H9 (cell line): ENCODE results near the gene GHRHR. TPM values are rescaled to one million over a fixed set of nuclear protein-coding genes. Genes with fewer than 3 reads are reported as not detected.

ENCODE experiments used
- DNase-seq: peaks from one replicate; pipeline ENCODE4 v3.0.0-alpha.2; 2017
- H2AFZ ChIP-seq: one replicate; pipeline ENCODE4 v1.6.1; 2013; ENCODE audit warnings: mild to moderate bottlenecking, low read length, control low read depth, moderate library complexity
- H2AK5ac ChIP-seq: 2 replicates; pipeline ENCODE4 v1.6.1; 2013; ENCODE audit warnings: low read length, control low read depth, mixed read lengths; ENCODE audit not compliant: insufficient read length
- H2BK120ac ChIP-seq: one replicate; pipeline ENCODE4 v1.6.1; 2013; ENCODE audit warnings: low read depth, mild to moderate bottlenecking, low read length, control low read depth, inconsistent platforms; ENCODE audit not compliant: poor library complexity, severe bottlenecking
- H2BK12ac ChIP-seq: 2 replicates; pipeline ENCODE4 v1.6.1; 2013; ENCODE audit warnings: low read length, control low read depth, mixed read lengths, low read depth; ENCODE audit not compliant: insufficient read length
- H2BK15ac ChIP-seq: 2 replicates; pipeline ENCODE4 v1.6.1; 2013; ENCODE audit warnings: low read depth, low read length, control low read depth
- H2BK20ac ChIP-seq: one replicate; pipeline ENCODE4 v1.6.1; 2013; ENCODE audit warnings: low read depth, mild to moderate bottlenecking, low read length, control low read depth, inconsistent platforms; ENCODE audit not compliant: poor library complexity, severe bottlenecking
- H2BK5ac ChIP-seq: 2 replicates; pipeline ENCODE4 v1.6.1; 2013; ENCODE audit warnings: low read length, control low read depth, mixed read lengths; ENCODE audit not compliant: insufficient read length
- H3K14ac ChIP-seq: 2 replicates; pipeline ENCODE4 v1.6.1; 2013; ENCODE audit warnings: low read length, control low read depth; ENCODE audit not compliant: insufficient read depth
- H3K18ac ChIP-seq: 2 replicates; pipeline ENCODE4 v1.6.1; 2013; ENCODE audit warnings: low read depth, mild to moderate bottlenecking, mixed read lengths, low read length, control low read depth; ENCODE audit not compliant: insufficient read length
- H3K23ac ChIP-seq: 2 replicates; pipeline ENCODE4 v1.6.1; 2013; ENCODE audit warnings: low read length, control low read depth, mixed read lengths, low read depth; ENCODE audit not compliant: insufficient read length
- H3K23me2 ChIP-seq: 2 replicates; pipeline ENCODE4 v1.6.1; 2013; ENCODE audit warnings: low read depth, mild to moderate bottlenecking, mixed read lengths, low read length, control low read depth; ENCODE audit not compliant: insufficient read length, poor library complexity, severe bottlenecking
- H3K27ac ChIP-seq: 2 replicates; pipeline ENCODE4 v1.5.1; 2013; ENCODE audit warnings: low read length, control low read depth, mixed read lengths, low read depth; ENCODE audit not compliant: insufficient read length
- H3K27me3 ChIP-seq: 2 replicates; pipeline ENCODE4 v1.6.1; 2013; ENCODE audit warnings: low read length, control low read depth, inconsistent platforms; ENCODE audit not compliant: insufficient read depth
- H3K4ac ChIP-seq: 2 replicates; pipeline ENCODE4 v1.6.1; 2013; ENCODE audit warnings: low read depth, mild to moderate bottlenecking, control low read depth, inconsistent platforms, low read length, moderate library complexity
- H3K4me1 ChIP-seq: 2 replicates; pipeline ENCODE4 v1.6.1; 2013; ENCODE audit warnings: low read length, control low read depth, inconsistent platforms; ENCODE audit not compliant: insufficient read depth
- H3K4me2 ChIP-seq: 2 replicates; pipeline ENCODE4 v1.6.1; 2013; ENCODE audit warnings: low read length, control low read depth, mixed read lengths; ENCODE audit not compliant: insufficient read length, insufficient read depth
- H3K56ac ChIP-seq: 2 replicates; pipeline ENCODE4 v1.6.1; 2013; ENCODE audit warnings: low read depth, mild to moderate bottlenecking, mixed read lengths, low read length, control low read depth; ENCODE audit not compliant: insufficient read length
- H3K79me1 ChIP-seq: 2 replicates; pipeline ENCODE4 v1.6.1; 2013; ENCODE audit warnings: low read depth, mild to moderate bottlenecking, moderate library complexity, low read length, control low read depth, inconsistent platforms; ENCODE audit not compliant: insufficient read depth, poor library complexity, severe bottlenecking
- H3K79me2 ChIP-seq: 2 replicates; pipeline ENCODE4 v1.6.1; 2013; ENCODE audit warnings: low read length, control low read depth, inconsistent platforms; ENCODE audit not compliant: insufficient read depth
- H3K9ac ChIP-seq: 2 replicates; pipeline ENCODE4 v1.6.1; 2013; ENCODE audit warnings: low read length, control low read depth, mixed read lengths; ENCODE audit not compliant: insufficient read length; ENCODE audit errors: extremely low read depth
- H3K9me3 ChIP-seq: one replicate; pipeline ENCODE4 v1.6.1; 2013; ENCODE audit warnings: low read depth, low read length, inconsistent platforms; ENCODE audit not compliant: control insufficient read depth
- H3T11ph ChIP-seq: one replicate; pipeline ENCODE4 v1.6.1; 2013; ENCODE audit warnings: mild to moderate bottlenecking, low read length, control low read depth, inconsistent platforms
- H4K20me1 ChIP-seq: one replicate; pipeline ENCODE4 v1.6.1; 2013; ENCODE audit not compliant: control insufficient read depth, insufficient read length, insufficient read depth
- H4K5ac ChIP-seq: 2 replicates; pipeline ENCODE4 v1.6.1; 2013; ENCODE audit warnings: low read depth, mild to moderate bottlenecking, mixed read lengths, low read length, control low read depth; ENCODE audit not compliant: insufficient read length
- H4K8ac ChIP-seq: replicated peaks from 2 replicates; pipeline ENCODE4 v1.6.1; 2013; ENCODE audit warnings: low read length, control low read depth, mixed read lengths, low read depth; ENCODE audit not compliant: insufficient read length
- H4K91ac ChIP-seq: 2 replicates; pipeline ENCODE4 v1.6.1; 2013; ENCODE audit warnings: low read depth, mild to moderate bottlenecking, moderate library complexity, mixed read lengths, low read length, control low read depth; ENCODE audit not compliant: insufficient read length
- H3K27ac Mint-ChIP-seq, 3 experiments: 2 replicates in 2 of 3; 3 replicates in 1 of 3; pipeline ENCODE4 v1.8.0; 2020 to 2021; ENCODE audit warnings: mixed read lengths in 3 of 3, mild to moderate bottlenecking in 1 of 3, moderate library complexity in 1 of 3
- H3K27me3 Mint-ChIP-seq: 2 replicates; pipeline ENCODE4 v1.8.0; 2021; ENCODE audit warnings: low read depth, mild to moderate bottlenecking, moderate library complexity, mixed read lengths
- H3K36me3 Mint-ChIP-seq, 3 experiments: 2 replicates in 2 of 3; 3 replicates in 1 of 3; pipeline ENCODE4 v1.8.0; 2020 to 2021; ENCODE audit warnings: low read depth in 3 of 3, mixed read lengths in 3 of 3; ENCODE audit not compliant: insufficient read depth in 1 of 3
- H3K4me1 Mint-ChIP-seq, 2 experiments: 2 replicates each; pipeline ENCODE4 v1.8.0; 2020; ENCODE audit warnings: mixed read lengths in 2 of 2
- H3K4me3 Mint-ChIP-seq, 2 experiments: 2 replicates in 1 of 2; 3 replicates in 1 of 2; pipeline ENCODE4 v1.8.0; 2020 to 2021; ENCODE audit warnings: mild to moderate bottlenecking in 2 of 2, mixed read lengths in 2 of 2, moderate library complexity in 1 of 2
- H3K9me3 Mint-ChIP-seq, 2 experiments: 2 replicates in 1 of 2; 3 replicates in 1 of 2; pipeline ENCODE4 v1.8.0; 2020; ENCODE audit warnings: mild to moderate bottlenecking in 2 of 2, mixed read lengths in 2 of 2, moderate library complexity in 1 of 2
- CTCF ChIP-seq: fragments of 200-600 bp; sonication (generic); conservative IDR thresholded peaks from 3 replicates; pipeline ENCODE4 v1.8.0; 2021; ENCODE audit warnings: antibody characterized with exemption, mild to moderate bottlenecking
- WGBS: extraction: QIAGEN DNeasy Blood & Tissue Kit; methylation state at CpG from one replicate; pipeline ENCODE4 v1.1.7; 2013; ENCODE audit warnings: missing lambda C conversion rate, low lambda C conversion rate, mixed read lengths; ENCODE audit not compliant: insufficient read length; ENCODE audit errors: extremely low coverage; 5-methylcytosine and 5-hydroxymethylcytosine counted together
- total RNA-seq: library from RNA; stranded (reverse); gene quantifications from 2 replicates; pipeline ENCODE4 v1.2.1, GENCODE V29; 2021

Gene GHRHR
- total RNA-seq, 1 experiment from 2014 or later: 7.4 TPM

- no peak overlapping the region for H3T11ph ChIP-seq
- H3K27ac ChIP-seq: no peak overlapping the region
- H4K8ac ChIP-seq: no peak overlapping the region
- no peak overlapping the region for H2BK20ac ChIP-seq
- H3K27me3 ChIP-seq: no peaks in the 10 kb centered on the region; the same call in 1 of the 2 replicates
- H3K56ac ChIP-seq: no peak overlapping the region
- no peak overlapping the region for H2AK5ac ChIP-seq
- Mint-ChIP-seq H3K27ac (no peak overlapping the region), H3K27me3 (peaks cover 89% of the 10 kb centered on the region), H3K36me3 (no peaks in the 10 kb centered on the region), H3K9me3 (no peaks in the 10 kb centered on the region), H3K4me3 (no peak overlapping the region), H3K4me1 (peaks cover 6 to 17% of the 10 kb centered on the region in 2 experiments)
- no peak overlapping the region for H3K4ac ChIP-seq
- H3K4me2 ChIP-seq: no peak overlapping the region
- DNase-seq: no peak
- no peak overlapping the region for H3K14ac ChIP-seq
- no peak overlapping the region for H4K5ac ChIP-seq
- no peaks in the 10 kb centered on the region for H3K4me1 ChIP-seq
- H2BK120ac ChIP-seq: no peak overlapping the region
- H3K18ac ChIP-seq: no peak overlapping the region
- H3K9me3 ChIP-seq: no peaks in the 10 kb centered on the region
- no peaks in the 10 kb centered on the region for H3K79me1 ChIP-seq
- H2BK15ac ChIP-seq: no peak overlapping the region
- H3K79me2 ChIP-seq: no peaks in the 10 kb centered on the region
- no peak overlapping the region for H3K23ac ChIP-seq
- no peak overlapping the region for H2BK5ac ChIP-seq
- no CpG with 5 or more reads among the region's 6 CpGs for whole genome bisulfite sequencing
- H4K20me1 ChIP-seq: no peaks in the 10 kb centered on the region
- TF ChIP-seq CTCF: no peak
- H3K23me2 ChIP-seq: no peaks in the 10 kb centered on the region
- no peak overlapping the region for H2BK12ac ChIP-seq
- H3K9ac ChIP-seq: no peak overlapping the region
- no peak overlapping the region for H4K91ac ChIP-seq
- no peak overlapping the region for H2AFZ ChIP-seq
These were observed 31.2 kb upstream of the GHRHR start for GRCh38 chr7:30932562-30932961.
